ENCODE results near the gene REPIN1.

REPIN1 gene

DNA sequence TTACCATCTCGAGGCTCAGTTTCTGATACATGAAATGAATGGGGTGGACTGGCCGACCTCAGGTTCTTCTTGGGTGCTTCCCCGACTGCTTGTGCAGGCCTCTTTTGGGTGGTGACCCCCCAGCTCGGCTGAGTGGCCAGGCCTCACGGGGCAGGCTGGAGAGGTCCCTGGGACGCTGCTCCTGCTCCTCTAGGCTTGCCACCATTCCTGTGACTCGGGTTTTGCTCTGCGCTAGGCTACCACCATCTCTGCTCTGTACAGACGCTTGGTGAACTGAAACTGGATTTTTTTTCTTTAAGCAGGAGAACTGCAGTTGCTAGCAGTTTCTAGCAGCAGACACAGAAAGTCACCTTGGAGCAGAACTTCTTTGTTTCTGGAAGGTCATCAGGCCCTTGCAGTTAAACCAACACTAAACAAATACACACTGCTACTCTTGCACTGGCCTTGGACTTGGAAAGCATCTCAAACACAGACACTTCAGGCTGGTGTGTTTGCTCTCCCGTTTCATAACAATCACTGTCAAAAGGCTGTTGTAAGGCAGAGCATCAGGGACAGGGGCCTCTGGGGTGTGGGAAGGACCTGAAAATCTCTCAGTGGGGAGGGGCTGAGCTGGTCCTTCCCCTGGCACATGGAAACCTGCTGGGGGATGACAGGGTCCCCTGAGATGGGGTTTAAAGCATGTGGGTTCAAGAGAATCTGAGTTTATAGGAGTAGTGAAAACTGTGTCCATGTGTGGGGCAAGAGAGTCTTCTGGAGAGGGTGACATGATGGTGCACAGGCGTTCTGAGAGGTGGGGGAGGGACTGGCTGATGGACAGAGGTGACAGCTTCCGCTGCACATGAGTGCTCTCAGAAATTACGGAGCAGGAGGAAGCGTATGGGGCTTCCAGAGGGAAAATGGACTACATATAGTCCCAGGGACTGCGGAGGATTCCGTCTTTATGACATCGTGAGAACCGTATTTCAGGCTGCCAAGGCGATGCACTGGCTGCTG, 46.8 kb downstream of the REPIN1 start:
- Histone ChIP-seq H3K27me3 (ENCODE audit: insufficient read depth, poor library complexity, severe bottlenecking) (no peaks in the 10 kb centered on the region), H3K4me3 (replicated peaks; ENCODE audit: insufficient read depth, low read length) (no peak overlapping the region), H3K27ac (replicated peaks) (no peak overlapping the region)
- TF ChIP-seq, protein P1, sequence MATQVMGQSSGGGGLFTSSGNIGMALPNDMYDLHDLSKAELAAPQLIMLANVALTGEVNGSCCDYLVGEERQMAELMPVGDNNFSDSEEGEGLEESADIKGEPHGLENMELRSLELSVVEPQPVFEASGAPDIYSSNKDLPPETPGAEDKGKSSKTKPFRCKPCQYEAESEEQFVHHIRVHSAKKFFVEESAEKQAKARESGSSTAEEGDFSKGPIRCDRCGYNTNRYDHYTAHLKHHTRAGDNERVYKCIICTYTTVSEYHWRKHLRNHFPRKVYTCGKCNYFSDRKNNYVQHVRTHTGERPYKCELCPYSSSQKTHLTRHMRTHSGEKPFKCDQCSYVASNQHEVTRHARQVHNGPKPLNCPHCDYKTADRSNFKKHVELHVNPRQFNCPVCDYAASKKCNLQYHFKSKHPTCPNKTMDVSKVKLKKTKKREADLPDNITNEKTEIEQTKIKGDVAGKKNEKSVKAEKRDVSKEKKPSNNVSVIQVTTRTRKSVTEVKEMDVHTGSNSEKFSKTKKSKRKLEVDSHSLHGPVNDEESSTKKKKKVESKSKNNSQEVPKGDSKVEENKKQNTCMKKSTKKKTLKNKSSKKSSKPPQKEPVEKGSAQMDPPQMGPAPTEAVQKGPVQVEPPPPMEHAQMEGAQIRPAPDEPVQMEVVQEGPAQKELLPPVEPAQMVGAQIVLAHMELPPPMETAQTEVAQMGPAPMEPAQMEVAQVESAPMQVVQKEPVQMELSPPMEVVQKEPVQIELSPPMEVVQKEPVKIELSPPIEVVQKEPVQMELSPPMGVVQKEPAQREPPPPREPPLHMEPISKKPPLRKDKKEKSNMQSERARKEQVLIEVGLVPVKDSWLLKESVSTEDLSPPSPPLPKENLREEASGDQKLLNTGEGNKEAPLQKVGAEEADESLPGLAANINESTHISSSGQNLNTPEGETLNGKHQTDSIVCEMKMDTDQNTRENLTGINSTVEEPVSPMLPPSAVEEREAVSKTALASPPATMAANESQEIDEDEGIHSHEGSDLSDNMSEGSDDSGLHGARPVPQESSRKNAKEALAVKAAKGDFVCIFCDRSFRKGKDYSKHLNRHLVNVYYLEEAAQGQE (IDR thresholded peaks at IDR 0.05; ENCODE audit: insufficient replicate concordance, low read depth), result no peak
- TF ChIP-seq POLR2AphosphoS5 (IDR thresholded peaks at IDR 0.05; ENCODE audit: low read depth) (no peak), GABPA (IDR thresholded peaks at IDR 0.05; ENCODE audit: low read depth) (no peak), SPI1 (IDR thresholded peaks at IDR 0.05; ENCODE audit: borderline replicate concordance, low read depth) (no peak)
- TF ChIP-seq, protein P2, sequence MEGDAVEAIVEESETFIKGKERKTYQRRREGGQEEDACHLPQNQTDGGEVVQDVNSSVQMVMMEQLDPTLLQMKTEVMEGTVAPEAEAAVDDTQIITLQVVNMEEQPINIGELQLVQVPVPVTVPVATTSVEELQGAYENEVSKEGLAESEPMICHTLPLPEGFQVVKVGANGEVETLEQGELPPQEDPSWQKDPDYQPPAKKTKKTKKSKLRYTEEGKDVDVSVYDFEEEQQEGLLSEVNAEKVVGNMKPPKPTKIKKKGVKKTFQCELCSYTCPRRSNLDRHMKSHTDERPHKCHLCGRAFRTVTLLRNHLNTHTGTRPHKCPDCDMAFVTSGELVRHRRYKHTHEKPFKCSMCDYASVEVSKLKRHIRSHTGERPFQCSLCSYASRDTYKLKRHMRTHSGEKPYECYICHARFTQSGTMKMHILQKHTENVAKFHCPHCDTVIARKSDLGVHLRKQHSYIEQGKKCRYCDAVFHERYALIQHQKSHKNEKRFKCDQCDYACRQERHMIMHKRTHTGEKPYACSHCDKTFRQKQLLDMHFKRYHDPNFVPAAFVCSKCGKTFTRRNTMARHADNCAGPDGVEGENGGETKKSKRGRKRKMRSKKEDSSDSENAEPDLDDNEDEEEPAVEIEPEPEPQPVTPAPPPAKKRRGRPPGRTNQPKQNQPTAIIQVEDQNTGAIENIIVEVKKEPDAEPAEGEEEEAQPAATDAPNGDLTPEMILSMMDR (IDR thresholded peaks at IDR 0.05; ENCODE audit: insufficient read depth, low read length), result no peak
- no peak for DNase-seq (ENCODE audit: low read depth in 1 of 2, low spot score in 1 of 2)

DNA sequence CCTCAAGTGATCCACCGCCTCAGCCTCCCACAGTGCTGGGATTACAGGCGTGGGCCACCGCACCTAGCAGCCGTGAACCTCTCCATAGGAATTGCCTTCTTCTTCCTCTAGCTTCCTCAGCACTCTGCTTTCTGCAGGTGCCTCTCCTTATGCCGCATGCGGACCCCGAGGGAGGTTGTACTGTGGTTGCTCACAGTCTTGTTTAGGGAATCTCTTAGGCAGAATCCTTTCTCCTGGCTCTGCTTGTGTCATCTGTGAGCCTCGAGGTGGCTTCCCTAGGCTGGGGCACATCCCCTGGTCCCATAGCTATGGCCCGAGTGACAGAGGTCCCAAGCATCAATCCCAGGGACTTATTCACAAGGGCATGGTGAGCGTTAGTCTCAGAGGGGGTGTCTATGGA, 48.6 kb downstream of the REPIN1 start:
- DNase-seq (ENCODE audit: low read depth in 1 of 2, low spot score in 1 of 2), result no peak
- Histone ChIP-seq H3K27ac (replicated peaks) (no peak overlapping the region), H3K4me3 (replicated peaks; ENCODE audit: insufficient read depth, low read length) (no peak overlapping the region), H3K27me3 (ENCODE audit: insufficient read depth, poor library complexity, severe bottlenecking) (no peaks in the 10 kb centered on the region)
- TF ChIP-seq, protein P2 (IDR thresholded peaks at IDR 0.05; ENCODE audit: insufficient read depth, low read length), result no peak
- TF ChIP-seq GABPA (IDR thresholded peaks at IDR 0.05; ENCODE audit: low read depth), result no peak
- TF ChIP-seq, protein P1 (IDR thresholded peaks at IDR 0.05; ENCODE audit: insufficient replicate concordance, low read depth), result no peak
- no peak for TF ChIP-seq SPI1 (IDR thresholded peaks at IDR 0.05; ENCODE audit: borderline replicate concordance, low read depth)
- TF ChIP-seq POLR2AphosphoS5 (IDR thresholded peaks at IDR 0.05; ENCODE audit: low read depth), result no peak

DNA sequence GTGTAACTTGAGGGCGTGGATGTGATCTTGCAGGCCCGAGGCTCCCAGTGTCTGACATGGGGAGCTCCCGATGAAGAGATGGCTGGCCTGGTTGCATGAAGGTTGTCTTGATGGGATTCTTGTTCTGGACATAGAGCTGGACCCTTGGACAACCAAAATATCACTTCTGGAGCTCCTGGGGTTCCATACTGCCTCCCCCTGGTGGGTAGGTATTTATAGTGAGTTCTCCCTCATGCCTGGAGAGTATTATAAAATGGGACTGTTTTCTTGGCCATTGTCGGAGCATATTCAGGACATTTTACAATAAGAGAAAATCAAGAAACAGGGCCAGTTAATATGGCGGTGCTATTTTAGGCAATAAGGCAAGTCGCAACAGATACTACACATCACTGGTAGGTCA, 49.2 kb downstream of the REPIN1 start:
- no peak for TF ChIP-seq SPI1 (IDR thresholded peaks at IDR 0.05; ENCODE audit: borderline replicate concordance, low read depth)
- TF ChIP-seq, protein P1 (IDR thresholded peaks at IDR 0.05; ENCODE audit: insufficient replicate concordance, low read depth), result no peak
- TF ChIP-seq, protein P2 (IDR thresholded peaks at IDR 0.05; ENCODE audit: insufficient read depth, low read length), result no peak
- TF ChIP-seq GABPA (IDR thresholded peaks at IDR 0.05; ENCODE audit: low read depth), result no peak
- TF ChIP-seq POLR2AphosphoS5 (IDR thresholded peaks at IDR 0.05; ENCODE audit: low read depth), result no peak
- no peak overlapping the region for H3K27ac ChIP-seq (replicated peaks)
- no peak for DNase-seq (ENCODE audit: low read depth in 1 of 2, low spot score in 1 of 2)
- H3K27me3 ChIP-seq (ENCODE audit: insufficient read depth, poor library complexity, severe bottlenecking), result no peaks in the 10 kb centered on the region
- no peak overlapping the region for H3K4me3 ChIP-seq (replicated peaks; ENCODE audit: insufficient read depth, low read length)

Measured in HL-60 (cell line).